ACC112 (cell line): ENCODE data around the gene PLCH1.

ENCODE experiments used
- H2AFZ ChIP-seq: fragments of 200-600 bp; sonication (generic); one replicate; pipeline ENCODE4 v1.6.0; 2017; ENCODE audit warnings: antibody characterized with exemption, low read length; ENCODE audit not compliant: unreplicated experiment
- H3K27ac ChIP-seq: fragments of 200-600 bp; sonication (generic); 2 replicates; pipeline ENCODE4 v1.5.1; 2014; ENCODE audit warnings: low read depth, mild to moderate bottlenecking, antibody characterized with exemption, low read length, moderate library complexity
- H3K27me3 ChIP-seq: fragments of 200-600 bp; sonication (generic); 2 replicates; pipeline ENCODE4 v1.6.1; 2014; ENCODE audit warnings: mild to moderate bottlenecking, antibody characterized with exemption, low read length, moderate library complexity, mixed read lengths; ENCODE audit not compliant: insufficient read depth
- H3K36me3 ChIP-seq: fragments of 200-600 bp; sonication (generic); 2 replicates; pipeline ENCODE4 v1.6.1; 2016; ENCODE audit warnings: mild to moderate bottlenecking, antibody characterized with exemption, low read length, moderate library complexity, mixed read lengths; ENCODE audit not compliant: insufficient read depth
- H3K4me1 ChIP-seq: fragments of 200-600 bp; sonication (generic); one replicate; pipeline ENCODE4 v1.6.1; 2016; ENCODE audit warnings: low read length, mixed read lengths; ENCODE audit not compliant: insufficient read depth, unreplicated experiment, control insufficient read depth
- H3K4me3 ChIP-seq: fragments of 200-600 bp; sonication (generic); 2 replicates; pipeline ENCODE4 v1.5.1; 2014; ENCODE audit warnings: mild to moderate bottlenecking, low read depth, low read length
- H3K79me2 ChIP-seq: fragments of 200-600 bp; sonication (generic); one replicate; pipeline ENCODE4 v1.6.0; 2016; ENCODE audit warnings: low read length; ENCODE audit not compliant: control insufficient read depth, unreplicated experiment, insufficient read depth

PLCH1 gene

GRCh38 chr3:155367506-155367905, 377.4 kb downstream of the PLCH1 start:
- H3K4me3 ChIP-seq, result no peak overlapping the region
- no peak overlapping the region for H2AFZ ChIP-seq

GRCh38 chr3:155365178-155365783, 379.6 kb downstream of the PLCH1 start:
- Histone ChIP-seq H3K4me1 (no peaks in the 10 kb centered on the region), H2AFZ (no peak overlapping the region), H3K4me3 (no peak overlapping the region)

More at GRCh38 chr3:155367506-155367905, 377.4 kb downstream of the PLCH1 start:
- Histone ChIP-seq H3K4me1 (no peaks in the 10 kb centered on the region), H3K27me3 (no peaks in the 10 kb centered on the region), H3K27ac (no peak overlapping the region), H3K36me3 (no peaks in the 10 kb centered on the region), H3K79me2 (no peaks in the 10 kb centered on the region)

GRCh38 chr3:155364492-155364891, 380.4 kb downstream of the PLCH1 start:
- H3K4me3 ChIP-seq, result no peak overlapping the region
- H3K4me1 ChIP-seq, result no peaks in the 10 kb centered on the region
- H3K79me2 ChIP-seq, result no peaks in the 10 kb centered on the region
- no peaks in the 10 kb centered on the region for H3K36me3 ChIP-seq
- H2AFZ ChIP-seq, result no peak overlapping the region
- H3K27ac ChIP-seq, result no peak overlapping the region
- H3K27me3 ChIP-seq, result no peaks in the 10 kb centered on the region

More at GRCh38 chr3:155365178-155365783, 379.6 kb downstream of the PLCH1 start:
- Histone ChIP-seq H3K27me3 (no peaks in the 10 kb centered on the region), H3K27ac (no peak overlapping the region), H3K79me2 (no peaks in the 10 kb centered on the region), H3K36me3 (no peaks in the 10 kb centered on the region)

GRCh38 chr3:155363690-155364070, 381.2 kb downstream of the PLCH1 start:
- Histone ChIP-seq H3K27me3 (no peaks in the 10 kb centered on the region), H3K36me3 (no peaks in the 10 kb centered on the region), H3K79me2 (no peaks in the 10 kb centered on the region), H3K4me3 (no peak overlapping the region), H2AFZ (no peak overlapping the region), H3K27ac (no peak overlapping the region), H3K4me1 (no peaks in the 10 kb centered on the region)

- Histone ChIP-seq H3K36me3 (no peaks in the 10 kb centered on the region), H3K79me2 (no peaks in the 10 kb centered on the region), H3K4me3 (no peak overlapping the region), H3K27me3 (no peaks in the 10 kb centered on the region), H3K4me1 (no peaks in the 10 kb centered on the region), H2AFZ (no peak overlapping the region), H3K27ac (no peak overlapping the region)
Measured at GRCh38 chr3:155362808-155363689, 381.8 kb downstream of the PLCH1 start.

GRCh38 chr3:155360281-155360680, 384.6 kb downstream of the PLCH1 start:
- H3K27ac ChIP-seq, result no peak overlapping the region
- H3K4me3 ChIP-seq, result no peak overlapping the region
- H3K27me3 ChIP-seq, result no peaks in the 10 kb centered on the region
- H3K4me1 ChIP-seq, result no peaks in the 10 kb centered on the region
- H2AFZ ChIP-seq, result no peak overlapping the region
- H3K36me3 ChIP-seq, result no peaks in the 10 kb centered on the region
- H3K79me2 ChIP-seq, result no peaks in the 10 kb centered on the region

- no peak overlapping the region for H3K27ac ChIP-seq
- H3K4me1 ChIP-seq, result no peaks in the 10 kb centered on the region
- no peak overlapping the region for H2AFZ ChIP-seq
- no peak overlapping the region for H3K4me3 ChIP-seq
- H3K79me2 ChIP-seq, result no peaks in the 10 kb centered on the region
- no peaks in the 10 kb centered on the region for H3K36me3 ChIP-seq
- H3K27me3 ChIP-seq, result 0 out of 2 replicates have a peak, but pooled peaks cover 4% of the 10 kb centered on the region
Measured at GRCh38 chr3:155356594-155357370, 388.1 kb downstream of the PLCH1 start.

- H3K27me3 ChIP-seq, result 0 out of 2 replicates have a peak, but pooled peaks cover 4% of the 10 kb centered on the region
- H3K79me2 ChIP-seq, result no peaks in the 10 kb centered on the region
- H3K27ac ChIP-seq, result no peak overlapping the region
- no peaks in the 10 kb centered on the region for H3K4me1 ChIP-seq
- no peak overlapping the region for H3K4me3 ChIP-seq
- no peak overlapping the region for H2AFZ ChIP-seq
- no peaks in the 10 kb centered on the region for H3K36me3 ChIP-seq
Measured at GRCh38 chr3:155354658-155355057, 390.2 kb downstream of the PLCH1 start.

GRCh38 chr3:155352900-155353490, 391.9 kb downstream of the PLCH1 start:
- no peak overlapping the region for H3K27ac ChIP-seq
- 0 out of 2 replicates have a peak, but pooled peaks cover 4% of the 10 kb centered on the region for H3K27me3 ChIP-seq
- no peaks in the 10 kb centered on the region for H3K36me3 ChIP-seq
- H3K79me2 ChIP-seq, result no peaks in the 10 kb centered on the region
- H3K4me3 ChIP-seq, result no peak overlapping the region
- H3K4me1 ChIP-seq, result no peaks in the 10 kb centered on the region
- H2AFZ ChIP-seq, result peak overlapping the region; percentile 21

GRCh38 chr3:155350571-155350970, 394.3 kb downstream of the PLCH1 start:
- no peak overlapping the region for H3K27ac ChIP-seq
- H3K4me3 ChIP-seq, result no peak overlapping the region
- no peak overlapping the region for H2AFZ ChIP-seq
- 0 out of 2 replicates have a peak, but pooled peaks cover 4% of the 10 kb centered on the region for H3K27me3 ChIP-seq
- no peaks in the 10 kb centered on the region for H3K79me2 ChIP-seq
- H3K36me3 ChIP-seq, result no peaks in the 10 kb centered on the region
- H3K4me1 ChIP-seq, result no peaks in the 10 kb centered on the region
